Islet precursor cell (in vitro differentiated cells): ENCODE data around the gene GMDS.
A peak's percentile ranks its signal among the peaks of the same experiment; 100 is the strongest.

Experiments used
- DNase-seq: peaks from one replicate; pipeline ENCODE4 v3.0.0-alpha.2; 2018

The GMDS gene

DNA sequence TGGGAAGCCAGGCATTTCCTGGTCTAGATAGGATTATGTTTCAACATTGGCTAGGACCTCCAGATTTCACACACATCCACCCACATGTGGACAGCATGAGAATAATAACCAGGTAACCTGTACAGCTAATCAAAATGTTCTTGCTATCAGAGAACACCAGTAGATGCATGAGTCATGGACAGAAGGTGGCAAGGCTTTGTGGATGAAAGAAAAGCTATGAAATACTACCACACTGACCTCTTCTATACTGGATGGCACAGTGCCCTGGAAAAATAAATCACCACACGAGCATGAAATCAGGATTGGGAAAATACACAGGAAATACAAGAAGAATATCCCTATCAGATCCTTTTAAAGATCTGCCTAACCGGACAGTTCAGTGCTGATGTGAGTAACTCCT lies 113.0 kb downstream of the GMDS start:
- DNase-seq, result no peak

DNA sequence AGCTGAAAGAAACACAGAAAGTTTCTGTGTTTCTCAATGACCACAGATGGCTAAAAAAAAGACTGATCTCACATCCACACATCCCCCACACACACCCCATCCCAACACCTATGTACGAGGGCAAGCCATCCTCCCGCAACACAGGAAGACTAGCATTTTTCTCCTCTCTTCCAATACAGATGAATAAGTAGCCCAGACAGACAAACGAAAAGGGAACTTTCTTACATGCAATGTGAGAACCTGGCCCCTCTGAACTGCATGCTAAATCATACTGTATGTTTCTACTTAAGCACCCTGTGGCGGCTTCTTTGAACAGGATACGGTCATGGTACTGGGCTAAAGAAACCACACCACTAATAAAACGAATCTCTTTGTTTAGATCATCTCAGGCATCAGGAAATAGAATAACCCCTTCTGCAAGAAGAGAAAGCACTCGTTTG lies 116.2 kb downstream of the GMDS start:
- DNase-seq, result no peak

DNA sequence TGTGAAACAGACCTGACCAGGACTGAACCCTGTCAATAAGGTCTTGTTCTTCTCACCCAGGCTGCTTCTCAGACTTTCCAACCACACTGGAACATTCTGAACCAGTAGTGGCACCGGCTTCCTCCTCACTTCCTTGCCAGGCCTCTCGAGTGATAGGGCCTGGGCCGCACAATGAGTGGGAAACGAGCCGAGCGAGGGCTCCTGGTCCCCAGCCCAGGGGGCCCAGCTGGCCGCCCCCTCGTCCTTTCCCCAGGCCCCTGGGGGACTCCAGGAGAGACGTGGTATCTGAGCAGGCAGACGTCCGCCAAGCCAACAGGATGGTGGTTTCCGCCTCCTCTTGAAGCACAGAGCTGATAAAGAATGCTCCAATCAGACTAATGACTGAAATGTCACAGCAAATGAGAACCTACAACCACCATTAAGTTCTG lies 117.9 kb downstream of the GMDS start:
- DNase-seq, result peak; percentile 59

DNA sequence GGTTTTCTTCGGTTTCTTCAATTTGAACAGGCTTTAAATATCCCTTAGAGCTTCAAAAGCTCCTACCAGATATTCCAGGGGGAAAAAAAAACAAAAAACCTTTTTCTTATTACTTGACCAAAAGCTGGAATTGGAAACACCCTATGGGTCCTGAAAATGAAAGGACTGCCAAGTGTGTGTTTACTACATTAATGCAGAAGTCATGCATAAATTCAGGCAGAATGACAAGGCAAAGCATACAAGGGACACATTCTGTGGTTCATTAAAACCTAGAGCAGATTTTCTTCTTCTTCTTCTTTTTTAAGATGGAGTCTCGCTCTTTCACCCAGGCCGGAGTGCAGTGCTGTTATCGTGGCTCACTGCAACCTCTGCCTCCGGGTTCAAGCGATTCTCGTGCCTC lies 119.1 kb downstream of the GMDS start:
- no peak for DNase-seq

DNA sequence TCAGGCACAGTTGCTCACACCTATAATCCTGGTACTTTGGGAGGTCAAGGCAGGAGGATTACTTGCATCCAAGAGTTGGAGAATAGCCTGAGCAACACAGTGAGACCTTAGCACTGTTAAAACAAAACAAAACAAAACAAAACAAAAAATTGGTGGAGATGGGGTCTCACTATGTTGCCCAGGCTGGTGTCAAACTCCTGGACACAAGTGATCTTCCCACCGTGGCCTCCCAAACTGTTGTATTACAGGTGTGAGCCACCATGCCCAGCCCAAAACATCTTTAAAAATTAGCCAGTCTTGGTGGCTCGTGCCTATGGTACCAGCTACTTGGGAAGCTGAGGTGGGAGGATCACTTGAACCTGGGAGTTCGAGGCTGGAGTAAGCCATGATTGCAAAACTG lies 120.2 kb downstream of the GMDS start:
- DNase-seq, result no peak

DNA sequence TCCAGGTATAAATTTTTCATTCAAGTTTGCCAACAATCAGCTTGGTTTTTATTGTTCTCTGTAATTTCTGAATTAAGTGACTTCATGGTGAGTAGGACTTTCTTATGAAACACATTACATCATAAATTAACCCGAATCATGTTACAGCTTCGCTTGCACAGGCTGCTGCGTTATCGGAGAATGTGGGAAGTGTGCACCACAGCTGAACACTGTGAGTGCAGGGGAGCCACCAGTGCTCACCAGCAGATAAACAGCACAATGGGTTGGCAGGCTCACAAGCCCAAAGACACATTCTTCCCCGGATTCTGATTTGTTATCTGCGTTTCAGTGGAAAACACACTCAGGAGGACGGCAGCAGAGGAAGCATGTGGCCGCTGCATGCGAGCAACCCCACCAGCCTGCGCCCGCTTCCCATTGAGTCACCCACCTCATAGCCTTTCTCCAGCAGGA lies 121.1 kb downstream of the GMDS start:
- no peak for DNase-seq

DNA sequence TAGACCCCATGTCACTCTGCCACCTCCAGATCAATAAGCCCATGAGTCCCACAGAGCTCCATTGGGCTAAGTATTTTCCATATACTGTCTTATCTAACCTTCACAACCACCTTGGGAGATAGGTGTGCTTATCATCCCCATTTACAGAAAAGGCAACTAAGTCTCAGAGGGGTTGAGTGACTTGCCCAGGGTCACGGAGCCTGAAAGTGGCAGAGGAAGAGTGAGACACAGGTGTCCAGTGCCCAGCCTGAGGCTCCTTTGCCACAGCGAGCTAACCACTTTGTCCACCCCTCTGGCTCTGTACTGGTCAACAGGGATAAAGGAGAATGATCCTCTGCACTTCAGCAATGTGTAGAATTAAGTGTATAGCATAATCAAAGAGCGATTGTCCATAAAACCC lies 124.5 kb downstream of the GMDS start:
- no peak for DNase-seq

DNA sequence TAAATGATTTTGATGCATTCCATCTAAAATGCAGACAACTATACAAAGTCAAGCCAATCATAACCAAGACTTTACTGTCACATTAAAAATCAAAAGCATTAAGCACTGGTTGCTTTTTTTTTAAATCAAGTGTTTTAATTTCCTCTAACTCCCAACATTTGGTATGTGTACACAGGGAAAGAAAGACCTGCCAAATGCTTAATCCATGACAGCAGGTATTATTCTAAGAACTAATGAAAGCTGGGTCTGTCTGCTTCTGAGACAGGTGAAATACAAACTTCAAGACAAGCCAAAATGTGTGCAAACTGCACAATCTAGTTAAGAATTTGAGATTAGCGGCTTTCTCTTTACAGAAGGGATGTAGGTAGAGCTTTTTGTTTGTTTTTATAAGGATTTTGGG lies 126.1 kb downstream of the GMDS start:
- DNase-seq, result no peak

DNA sequence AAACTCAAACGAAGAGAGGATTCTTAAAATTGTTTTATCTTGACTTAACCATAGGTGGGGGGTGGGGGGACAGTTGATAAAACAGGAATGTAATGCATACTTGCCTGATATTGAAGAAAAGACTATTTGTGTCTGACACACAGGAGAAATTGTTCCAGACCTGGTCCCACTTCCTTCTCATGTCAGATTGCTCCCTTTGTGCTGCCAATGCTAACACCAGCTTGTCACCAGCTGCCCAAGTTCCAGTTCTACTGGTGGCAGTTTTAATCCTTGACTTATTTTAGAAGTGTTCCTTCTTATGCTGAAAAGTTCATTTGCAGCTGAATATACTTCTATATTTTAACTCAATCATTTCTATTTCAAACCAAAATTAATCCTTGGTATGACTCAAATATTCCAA lies 127.3 kb downstream of the GMDS start:
- no peak for DNase-seq

DNA sequence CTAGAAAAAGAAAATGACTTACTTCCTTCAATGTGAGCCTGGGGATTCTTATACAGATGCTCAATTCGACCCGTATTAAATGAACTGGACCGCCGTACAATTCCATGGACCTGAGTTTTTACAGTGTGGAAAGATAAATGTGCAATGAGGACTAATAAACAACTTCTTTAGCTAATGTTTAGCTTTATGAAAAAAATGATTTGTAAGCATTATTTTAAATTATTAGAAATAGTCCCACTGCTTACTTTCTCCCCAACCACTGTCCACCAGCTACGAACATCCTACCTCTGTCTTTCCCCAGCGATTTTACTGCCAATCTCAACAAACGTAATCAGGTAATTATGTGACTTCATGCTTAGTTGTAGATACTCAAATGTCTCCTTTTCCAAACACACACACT lies 128.0 kb downstream of the GMDS start:
- no peak for DNase-seq

DNA sequence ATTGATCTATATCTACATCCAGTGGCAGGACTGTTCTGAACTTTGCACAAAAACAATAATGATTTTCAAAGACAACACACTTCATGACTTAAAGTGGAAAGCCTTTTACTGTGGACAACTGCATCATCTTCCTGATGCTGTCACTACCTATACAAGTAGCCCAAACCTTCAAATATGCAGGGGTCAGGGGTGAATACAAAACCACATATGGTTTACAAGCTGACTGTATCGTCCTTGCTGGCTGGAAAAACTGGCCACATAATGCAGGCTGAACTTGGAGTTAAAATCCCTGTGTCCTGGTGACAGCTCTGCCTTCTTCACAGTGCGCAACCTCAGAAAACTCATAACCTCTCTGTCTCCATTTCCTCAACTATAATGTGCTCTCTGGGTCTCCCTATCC lies 128.9 kb downstream of the GMDS start:
- DNase-seq, result no peak

DNA sequence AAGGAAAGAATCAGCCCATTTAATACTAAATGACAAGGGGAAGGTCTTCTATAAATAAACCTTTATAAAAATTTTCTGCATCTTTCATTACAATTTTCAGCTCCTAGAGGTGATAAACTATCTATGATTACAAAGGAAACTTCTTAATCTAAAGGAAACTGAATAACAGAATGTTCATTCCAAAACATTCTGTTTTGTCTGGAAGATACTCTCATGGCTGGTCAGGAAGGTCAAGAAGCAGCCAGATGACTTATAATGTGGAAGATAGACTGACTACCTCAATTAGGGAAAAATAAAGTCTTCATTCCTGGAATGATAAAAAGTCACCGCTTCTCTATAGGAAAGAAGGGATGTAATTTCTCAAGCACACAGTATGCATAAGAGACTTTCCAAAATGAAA lies 131.3 kb downstream of the GMDS start:
- DNase-seq, result no peak

DNA sequence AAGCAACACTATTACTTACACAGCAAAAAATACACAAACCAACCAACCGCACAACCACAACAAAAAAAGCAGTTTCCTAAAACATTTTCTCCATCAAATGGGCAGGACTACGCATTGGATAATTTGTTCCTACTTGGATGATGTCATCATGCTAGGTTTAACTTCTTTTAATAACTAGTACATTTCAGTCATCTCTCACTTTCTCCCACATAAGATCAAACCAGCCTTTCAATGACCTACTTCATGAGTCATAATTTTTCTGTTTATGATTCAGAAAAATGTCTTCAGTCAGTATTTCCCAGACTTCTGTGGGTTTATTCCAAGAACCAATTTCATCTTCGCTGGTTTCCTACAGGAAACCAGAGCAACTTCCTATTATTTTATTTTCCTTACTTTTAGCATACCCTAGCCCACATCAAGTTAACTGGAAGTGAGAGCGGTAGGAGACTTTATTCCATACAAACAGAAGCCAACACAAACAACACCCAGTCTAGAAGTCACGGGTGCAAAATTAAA lies 134.2 kb downstream of the GMDS start:
- DNase-seq, result no peak

DNA sequence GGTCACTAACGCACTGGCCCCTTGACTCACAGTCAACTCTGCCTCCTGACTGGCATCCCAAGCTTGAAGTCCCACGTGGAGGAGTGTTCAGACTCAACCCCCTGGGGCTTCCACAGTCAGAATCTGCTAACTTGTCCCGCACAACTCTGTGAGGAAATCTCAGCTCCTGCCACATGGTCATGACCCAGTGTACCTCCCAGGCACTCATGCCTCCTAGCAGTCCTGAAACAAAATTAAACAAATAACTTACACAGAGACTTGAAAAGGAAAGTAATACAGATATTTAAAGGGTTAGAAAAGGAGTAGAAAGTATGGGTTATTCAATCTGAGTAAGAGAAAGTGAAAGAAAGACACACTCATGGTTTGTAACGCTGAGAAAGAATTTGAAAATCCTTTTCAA lies 134.9 kb downstream of the GMDS start:
- no peak for DNase-seq

DNA sequence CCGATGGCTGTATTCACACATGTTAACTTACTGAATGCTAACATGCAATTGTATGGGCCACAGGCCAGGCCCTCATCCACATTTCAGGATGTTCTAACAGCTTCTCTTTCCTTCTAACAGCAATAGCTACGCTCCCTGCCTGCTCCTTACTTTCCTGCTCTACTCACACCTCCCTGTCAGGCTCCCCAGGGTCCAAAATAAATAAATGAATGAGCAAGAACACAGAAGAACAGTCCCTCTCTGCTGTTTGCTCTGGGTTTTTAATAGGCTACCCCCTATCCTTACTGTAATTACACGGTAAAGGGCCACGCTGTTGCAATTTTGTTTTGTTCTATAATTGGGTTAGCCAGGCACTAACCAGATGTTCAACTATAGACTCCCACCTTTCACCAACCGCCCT lies 135.6 kb downstream of the GMDS start:
- DNase-seq, result no peak

DNA sequence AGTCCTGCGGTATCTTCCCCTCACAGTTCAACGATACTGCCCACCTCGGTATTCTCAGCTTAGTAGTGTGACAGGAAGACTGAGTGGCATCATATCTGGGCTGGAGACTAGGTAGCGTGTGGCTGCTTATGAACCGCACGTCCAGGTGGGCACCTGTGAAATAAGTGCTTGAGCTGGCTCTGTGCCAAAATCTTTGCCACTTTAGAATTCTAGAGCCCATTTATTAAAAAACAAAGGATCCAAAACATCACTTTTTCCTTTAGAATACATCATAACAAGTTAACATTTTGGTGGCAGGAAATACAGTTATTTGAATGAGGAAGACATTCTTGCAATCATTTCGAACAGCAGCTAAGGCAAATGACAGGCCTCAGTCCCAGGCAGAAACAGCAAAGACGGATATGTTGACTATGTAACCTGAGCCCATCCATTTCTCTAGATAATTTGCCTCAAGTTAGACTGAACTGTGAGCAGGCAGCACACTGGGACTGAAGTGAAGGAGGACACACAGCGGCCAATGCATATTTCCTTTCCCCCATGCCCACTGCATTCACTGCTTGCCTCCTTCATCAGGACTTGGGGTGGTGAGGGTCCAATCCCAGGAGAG lies 136.6 kb downstream of the GMDS start:
- DNase-seq, result no peak

DNA sequence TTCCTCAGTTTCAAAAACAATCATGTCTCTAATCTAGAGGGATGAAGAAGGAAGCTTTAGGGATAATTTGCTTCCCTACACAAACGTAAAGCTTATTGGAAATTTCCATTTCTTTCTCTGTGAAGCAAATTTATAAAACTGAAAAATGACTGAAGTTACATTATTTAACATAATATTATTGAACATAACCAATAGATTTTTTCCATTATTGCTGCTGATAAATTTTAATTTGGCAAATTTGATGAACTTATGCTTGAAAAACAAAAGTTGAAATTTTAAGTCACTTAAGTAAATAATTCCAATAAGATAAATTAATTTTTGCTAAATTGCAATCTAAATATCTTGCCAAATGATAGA lies 140.9 kb downstream of the GMDS start:
- DNase-seq, result no peak

DNA sequence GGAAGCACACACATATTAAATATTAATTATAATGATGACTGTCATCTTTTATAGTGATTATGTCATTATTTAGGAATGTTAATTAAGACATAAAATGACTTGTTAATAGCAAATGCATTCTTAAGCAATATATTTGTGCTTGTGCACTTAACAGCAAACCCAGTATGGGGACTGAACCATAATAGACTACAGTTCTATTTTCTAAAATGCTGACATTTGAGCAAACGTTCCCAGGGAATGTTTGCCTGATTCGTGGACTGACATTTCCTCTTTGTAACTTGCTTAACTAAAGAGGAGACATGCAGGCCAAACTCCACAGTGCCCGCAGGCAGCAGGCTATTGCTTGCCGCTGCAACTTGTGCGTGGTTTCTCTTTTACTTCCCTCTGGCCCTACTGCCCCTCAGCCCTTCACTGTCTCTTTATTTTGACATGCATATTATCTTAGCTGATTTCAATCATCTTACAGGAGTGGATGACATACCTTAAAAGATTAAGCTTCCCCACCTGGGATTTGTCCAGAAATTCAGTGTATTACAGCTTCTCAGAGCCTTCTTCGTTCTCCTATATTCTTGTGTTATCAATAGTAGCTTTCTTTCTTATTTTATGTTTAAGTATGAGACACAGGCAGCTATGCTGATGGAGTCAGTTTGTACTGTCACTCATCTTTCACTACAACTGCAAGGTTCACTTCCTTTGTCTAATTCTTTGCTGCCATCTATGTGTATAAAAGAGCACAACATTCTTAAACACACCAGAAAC lies 141.5 kb downstream of the GMDS start:
- DNase-seq, result no peak

DNA sequence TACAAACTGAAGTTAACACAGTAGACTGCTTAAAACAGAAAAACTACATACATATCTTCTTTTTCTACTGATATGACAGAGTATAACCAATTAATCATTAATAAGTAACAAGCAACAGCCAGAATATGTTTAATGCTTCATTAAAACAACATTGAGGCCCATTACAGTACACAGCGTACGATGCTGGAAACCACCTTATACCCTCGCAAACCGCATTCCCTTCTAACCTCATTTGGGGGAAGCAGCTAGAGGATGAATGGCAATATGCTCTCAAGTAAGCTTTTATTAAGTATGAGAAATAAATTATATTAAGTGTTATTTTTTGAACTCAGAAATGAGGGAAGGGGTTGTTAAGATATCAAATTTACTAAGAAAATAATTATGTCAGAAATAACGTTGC lies 142.4 kb downstream of the GMDS start:
- no peak for DNase-seq

DNA sequence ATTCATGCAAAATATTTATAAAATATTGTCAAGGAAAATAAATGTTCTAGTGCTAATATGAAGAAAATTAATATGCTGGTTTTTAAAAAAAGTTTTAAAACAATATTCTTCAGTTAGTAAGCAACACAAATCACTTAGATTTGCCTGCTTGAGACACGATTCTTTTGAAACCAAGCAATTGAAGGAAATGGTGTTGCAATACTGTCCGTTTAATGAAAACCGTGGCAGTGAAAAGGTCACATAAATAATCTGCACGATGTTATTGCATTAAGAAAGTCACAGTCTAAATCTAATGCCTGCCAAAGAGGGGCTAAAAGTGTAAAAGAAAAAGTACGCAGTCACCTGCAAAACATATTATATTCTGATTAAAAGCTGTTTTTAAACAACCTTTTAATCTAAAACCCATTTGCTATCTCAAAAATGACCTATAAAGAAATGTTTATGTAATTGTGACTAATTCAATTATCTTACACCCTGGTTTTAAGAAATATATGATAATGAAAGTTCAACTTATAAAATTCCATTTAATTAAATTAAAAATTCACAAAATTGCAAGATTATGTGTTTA lies 143.0 kb downstream of the GMDS start:
- DNase-seq, result no peak

DNA sequence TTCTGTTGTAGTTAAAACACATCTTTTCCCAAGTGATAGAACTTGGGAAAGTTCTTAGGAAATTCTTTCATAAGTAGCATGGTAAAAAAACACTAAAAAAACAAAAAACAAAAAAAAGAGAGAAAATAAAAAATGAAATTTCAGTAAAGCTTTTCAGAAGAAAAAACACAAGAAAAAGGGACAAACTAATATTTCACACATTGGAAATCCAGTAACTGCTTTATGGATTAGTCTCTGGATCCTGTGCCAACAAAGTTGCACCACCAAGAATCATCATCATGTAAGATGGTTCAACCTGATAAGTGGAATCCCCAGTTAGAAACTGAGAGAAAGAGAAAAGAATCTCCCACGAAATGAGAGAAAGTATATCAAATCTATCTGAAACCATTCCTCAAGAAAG lies 144.2 kb downstream of the GMDS start:
- no peak for DNase-seq

DNA sequence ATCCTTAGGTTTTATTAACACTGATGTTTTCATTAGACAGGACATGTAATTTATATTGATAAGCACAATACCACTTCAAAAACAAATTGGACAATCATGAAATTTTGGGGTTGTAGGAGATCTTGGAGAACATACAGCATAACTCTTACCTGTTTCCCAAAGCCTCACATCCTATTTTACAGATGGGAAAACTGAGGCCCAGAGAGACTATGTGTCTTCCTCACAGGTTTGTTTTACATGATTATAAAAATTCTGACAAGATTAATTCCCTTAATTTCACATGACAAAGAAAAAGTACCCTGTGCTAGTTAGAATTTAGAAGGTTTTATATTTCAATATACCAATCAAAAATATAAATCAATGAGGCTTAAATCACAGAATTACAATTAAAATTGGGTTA lies 145.5 kb downstream of the GMDS start:
- no peak for DNase-seq

DNA sequence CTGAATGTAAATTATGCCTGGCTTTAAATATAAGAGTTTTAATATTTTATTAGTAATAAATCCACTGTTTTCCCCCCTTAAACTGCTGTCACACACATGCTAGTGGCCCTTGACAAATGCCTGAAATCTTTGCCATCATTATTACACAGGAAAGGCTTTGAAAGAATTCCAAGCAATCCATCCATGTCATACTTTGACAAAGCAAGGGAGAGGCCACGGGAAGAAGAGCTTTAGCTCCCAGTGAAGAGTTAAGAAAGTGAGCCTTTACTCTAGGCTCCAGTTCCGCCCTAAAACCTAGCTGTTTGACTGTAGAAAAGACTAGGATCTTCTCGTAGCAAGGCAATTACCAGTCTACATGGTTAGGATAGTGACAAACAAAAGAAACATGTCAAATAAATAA lies 147.9 kb downstream of the GMDS start:
- no peak for DNase-seq

DNA sequence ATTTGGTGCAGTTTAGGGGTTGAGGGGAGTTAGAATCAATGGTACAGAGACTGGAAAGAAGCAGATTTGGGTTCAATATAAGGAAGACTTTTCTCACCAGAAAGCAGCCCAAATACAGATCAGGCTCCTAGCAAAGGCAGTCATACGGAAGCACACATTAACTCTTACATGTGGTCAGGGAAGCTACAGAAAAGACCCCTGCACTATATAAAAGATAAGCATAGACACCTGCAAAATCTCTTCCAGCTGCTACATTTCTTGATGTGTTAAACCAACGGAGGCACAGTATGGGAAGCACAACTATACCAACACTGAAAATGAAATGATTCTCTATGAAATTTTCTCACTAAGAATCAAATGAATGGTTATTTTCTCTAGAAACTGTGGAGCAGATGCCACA lies 150.8 kb downstream of the GMDS start:
- DNase-seq, result no peak
